Stimulated activated CD4-positive, alpha-beta T cell treated with anti-CD3 and anti-CD28 coated beads, TNF-alpha, amount 100 ng/mL, for 1 hour (primary cell): ENCODE data around the gene LRP4.

Source experiments
- DNase-seq, 3 donors: peaks; one replicate each; pipeline ENCODE4 v3.0.0-alpha.2; 2020; ENCODE audit warnings: low read depth in 3 of 3, low spot score in 1 of 3

LRP4 gene

GRCh38 chr11:46896719-46897406, 21.5 kb downstream of the LRP4 start:
- no peak for DNase-seq

- DNase-seq: no peak
Observed at GRCh38 chr11:46895821-46896220, 22.5 kb downstream of the LRP4 start.

GRCh38 chr11:46894961-46895360, 23.4 kb downstream of the LRP4 start:
- no peak for DNase-seq

GRCh38 chr11:46894506-46894905, 23.8 kb downstream of the LRP4 start:
- no peak for DNase-seq

DNA sequence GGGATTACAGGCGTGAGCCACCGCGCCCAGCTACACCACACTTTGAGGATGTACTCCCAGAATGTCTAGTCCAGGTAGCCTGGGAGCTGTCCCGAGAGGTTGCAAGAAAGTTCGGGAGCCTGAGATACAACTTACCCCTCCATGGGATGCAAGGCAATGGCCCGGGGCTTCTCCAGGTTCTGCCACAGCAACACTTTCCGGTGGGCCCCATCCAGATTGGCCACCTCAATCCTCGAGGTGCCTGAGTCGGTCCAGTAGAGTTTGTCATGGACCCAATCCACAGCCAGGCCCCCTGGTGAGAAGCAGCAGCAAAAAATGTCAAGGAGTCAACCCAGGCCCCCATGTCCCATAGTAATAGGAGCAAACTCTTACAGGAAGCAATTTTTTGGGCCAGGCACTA, 25.5 kb downstream of the LRP4 start:
- DNase-seq: no peak

- no peak for DNase-seq
Observed at GRCh38 chr11:46892109-46892508, 26.2 kb downstream of the LRP4 start.

DNA sequence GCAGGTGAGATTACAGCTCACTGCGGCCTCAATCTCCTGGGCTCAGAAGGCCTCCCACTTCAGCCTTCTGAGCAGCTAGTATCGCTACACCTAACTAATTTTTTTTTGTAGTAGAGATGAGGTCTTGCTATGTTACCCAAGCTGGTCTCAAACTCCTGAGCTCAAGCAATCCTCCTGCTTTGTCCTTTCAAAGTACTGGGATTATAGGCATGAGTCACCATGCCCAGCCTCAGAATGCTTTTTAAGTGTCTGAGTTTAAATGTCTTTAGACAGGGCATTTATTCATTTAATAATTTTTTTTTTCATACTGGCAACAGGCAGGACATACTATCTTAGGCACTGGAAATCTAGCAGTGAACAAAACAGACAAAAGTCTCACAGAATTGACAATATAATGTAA, 27.7 kb downstream of the LRP4 start:
- no peak for DNase-seq

DNA sequence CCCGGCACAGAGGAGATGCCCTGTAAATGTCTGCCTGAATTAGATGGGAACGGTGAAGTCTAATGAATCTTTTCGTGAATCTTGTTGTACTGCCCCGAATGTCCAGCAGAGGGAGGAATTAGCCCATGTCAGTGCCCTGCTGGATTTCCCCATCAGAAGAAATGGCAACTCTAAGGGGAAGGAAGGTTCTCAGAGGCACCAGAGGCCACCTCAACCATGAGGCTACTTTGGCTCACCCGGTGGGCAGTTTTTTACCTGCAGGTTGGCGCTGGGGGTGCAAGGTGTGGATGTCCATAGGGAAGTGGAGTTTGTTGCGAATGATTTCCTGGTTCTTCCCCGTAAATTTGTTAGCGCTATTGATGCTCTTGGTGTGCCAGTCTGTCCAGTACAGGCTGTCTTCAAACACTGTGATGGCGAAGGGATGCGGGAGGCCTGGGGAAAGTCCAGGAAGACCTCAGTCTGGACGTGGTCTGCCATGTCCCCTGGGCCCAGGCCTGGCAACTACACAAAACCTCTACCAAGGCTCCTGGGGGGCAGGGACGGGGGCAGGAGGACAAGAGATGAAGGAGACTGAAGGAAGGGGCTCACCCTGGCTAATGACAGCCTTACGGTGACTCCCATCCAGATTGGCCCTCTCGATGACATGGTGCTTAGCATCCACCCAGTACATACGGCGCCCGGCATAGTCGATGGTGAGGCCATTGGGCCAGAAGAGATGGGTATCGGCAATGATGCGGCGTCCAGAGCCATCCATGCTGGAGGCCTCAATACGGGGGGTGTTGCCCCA, 28.5 kb downstream of the LRP4 start:
- peak; percentile 40 to 50 (median 44) for DNase-seq

DNA sequence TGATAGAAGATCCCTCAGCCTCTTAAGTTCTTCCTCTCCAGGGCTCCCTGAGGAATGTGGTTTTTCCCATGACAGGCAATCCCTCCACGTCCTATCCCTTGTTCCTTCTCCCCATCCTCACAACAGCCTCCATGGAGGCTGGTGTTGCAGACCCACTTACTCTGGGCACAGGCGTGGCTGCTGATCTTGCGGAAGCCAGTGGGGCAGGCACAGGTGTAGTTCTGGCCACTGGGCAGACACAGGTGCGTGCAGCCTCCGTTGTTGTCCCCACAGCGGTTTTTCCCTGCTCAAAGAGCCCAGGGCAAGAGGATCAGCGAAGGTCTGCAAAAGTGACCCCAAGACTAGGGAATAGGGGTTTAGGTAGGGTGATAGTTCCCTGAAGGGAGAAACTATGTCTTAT, 29.1 kb downstream of the LRP4 start:
- DNase-seq: no peak

- no peak for DNase-seq
Observed at GRCh38 chr11:46888636-46889035, 29.7 kb downstream of the LRP4 start.

GRCh38 chr11:46886211-46886610, 32.1 kb downstream of the LRP4 start:
- DNase-seq: no peak

- DNase-seq: no peak
Observed at GRCh38 chr11:46879056-46879585, 39.2 kb downstream of the LRP4 start.

- DNase-seq: no peak
Observed at GRCh38 chr11:46877580-46877979, 40.8 kb downstream of the LRP4 start.

DNA sequence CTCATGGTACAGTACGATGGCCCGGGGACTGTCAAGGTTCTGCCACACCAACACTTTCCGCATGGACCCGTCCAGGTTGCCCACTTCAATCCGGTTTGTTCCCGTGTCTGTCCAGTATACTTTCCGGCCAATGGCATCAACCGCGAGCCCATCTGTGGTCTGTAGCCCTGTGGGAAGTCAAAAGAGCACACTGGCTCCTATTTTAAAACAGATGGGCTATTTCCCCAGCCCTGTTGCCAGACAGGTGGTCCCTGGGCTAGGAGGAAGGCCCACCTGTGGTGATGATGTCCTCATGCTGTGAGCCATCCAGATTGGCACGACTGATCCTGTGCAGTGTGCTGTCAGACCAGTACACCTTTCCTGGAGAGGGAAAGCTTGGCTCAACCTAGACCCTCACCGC, 41.9 kb downstream of the LRP4 start:
- DNase-seq: no peak

DNA sequence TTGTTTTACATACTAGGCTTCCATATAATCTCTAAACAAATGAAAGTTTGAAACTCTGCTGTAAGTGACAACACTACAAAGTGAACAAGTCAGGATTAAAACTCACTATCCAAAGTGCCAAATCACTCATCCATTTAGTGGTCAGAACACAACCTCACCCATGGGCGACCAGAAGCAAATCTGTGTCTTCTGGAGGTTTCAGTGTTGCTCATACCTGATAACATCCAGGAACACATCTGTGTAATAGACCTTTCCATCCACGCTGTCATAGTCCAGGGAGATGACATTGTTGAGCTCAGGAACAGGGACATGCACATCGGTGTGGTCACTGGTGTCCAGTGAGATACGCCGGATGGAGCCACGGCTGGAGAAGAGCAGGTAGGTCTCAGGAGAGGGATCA, 43.8 kb downstream of the LRP4 start:
- DNase-seq: no peak

GRCh38 chr11:46868912-46869311, 49.4 kb downstream of the LRP4 start:
- DNase-seq: no peak

GRCh38 chr11:46865340-46865739, 53.0 kb downstream of the LRP4 start:
- no peak for DNase-seq

DNA sequence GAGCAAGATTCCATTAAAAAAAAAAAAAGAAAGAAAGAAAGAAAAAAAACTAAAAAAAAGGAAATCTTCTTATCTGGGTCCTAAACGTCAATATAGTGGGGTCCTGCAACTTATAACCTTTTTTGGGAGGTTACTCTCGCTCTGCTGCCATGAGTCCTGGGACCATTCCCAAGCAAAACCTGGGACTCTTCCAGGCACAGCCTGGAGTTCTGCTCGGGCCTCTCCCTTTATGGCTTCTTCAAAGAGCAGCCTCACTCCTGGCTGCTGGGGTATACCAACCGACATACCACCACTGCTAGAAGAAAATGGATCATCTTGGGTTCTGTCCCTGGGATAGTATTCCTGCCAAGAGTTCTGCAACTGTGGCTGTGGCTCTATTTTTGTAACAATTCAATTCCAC, 58.1 kb downstream of the LRP4 start:
- no peak for DNase-seq

DNA sequence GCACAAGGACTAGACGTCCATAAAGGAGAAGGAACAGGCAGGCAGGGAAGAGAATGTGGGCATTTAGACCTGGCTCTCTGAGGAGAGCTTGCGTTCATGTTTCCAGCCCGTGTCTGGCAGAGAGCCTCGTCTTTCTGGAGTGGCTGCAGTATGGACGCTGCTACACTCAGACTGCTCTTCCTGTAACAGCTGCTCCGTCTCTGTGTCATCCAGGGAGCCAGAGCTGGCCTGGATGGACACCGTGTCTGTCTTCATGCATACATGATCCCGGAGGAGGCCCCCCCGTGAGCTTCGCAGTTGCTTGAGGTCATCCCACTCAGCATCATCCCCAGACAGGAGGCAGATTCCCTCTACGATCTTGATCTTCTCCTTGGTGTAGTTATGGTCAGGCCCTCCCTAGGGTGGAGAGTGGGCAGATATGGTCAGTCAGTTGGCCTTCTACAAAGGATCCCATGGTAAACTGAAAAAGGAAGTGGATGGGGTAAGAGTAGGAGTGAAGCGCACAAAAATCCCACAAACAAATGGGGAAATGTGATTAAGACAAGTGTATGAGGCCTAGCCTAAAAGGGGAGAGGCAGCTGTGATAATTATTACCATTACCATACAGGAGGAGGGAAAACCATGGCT, 59.3 kb downstream of the LRP4 start:
- no peak for DNase-seq

GRCh38 chr11:46857666-46858065, 60.7 kb downstream of the LRP4 start:
- no peak for DNase-seq

DNA sequence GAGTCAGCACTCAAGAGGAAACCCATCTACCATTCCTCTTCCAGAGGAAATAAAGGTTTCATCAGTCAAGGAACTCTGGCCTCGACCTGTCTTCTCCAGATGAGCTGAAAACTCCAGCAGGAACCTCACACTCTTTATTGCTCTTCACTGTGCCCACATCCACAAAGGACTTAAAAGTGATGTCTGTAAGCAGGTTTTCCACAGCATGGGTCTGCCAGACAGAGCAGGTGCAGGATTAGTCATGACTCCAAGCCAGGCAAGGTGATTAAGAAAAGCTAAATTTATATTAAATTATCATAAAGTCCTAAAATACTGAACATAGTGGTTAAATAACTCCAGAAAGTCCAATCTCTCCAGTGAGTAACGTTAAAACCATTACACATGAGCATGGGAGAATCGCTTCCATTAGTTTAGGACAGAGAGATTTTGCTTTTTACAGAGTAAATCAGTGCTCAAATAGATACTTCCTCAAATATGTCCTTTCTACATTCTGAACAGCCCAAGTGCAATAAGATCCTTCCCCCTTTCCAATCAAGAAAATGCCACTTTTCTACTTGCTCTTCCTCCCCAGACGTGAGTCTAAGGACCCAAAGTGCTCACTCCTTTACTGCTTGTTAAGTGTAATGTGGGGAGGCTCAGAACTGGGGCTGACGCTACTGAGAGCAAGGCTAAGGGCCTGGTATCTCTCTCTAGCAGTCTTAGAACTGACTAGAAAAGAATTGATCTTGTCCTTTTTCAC, 61.6 kb downstream of the LRP4 start:
- no peak for DNase-seq
